ENCODE data around the gene BSG.

DNA sequence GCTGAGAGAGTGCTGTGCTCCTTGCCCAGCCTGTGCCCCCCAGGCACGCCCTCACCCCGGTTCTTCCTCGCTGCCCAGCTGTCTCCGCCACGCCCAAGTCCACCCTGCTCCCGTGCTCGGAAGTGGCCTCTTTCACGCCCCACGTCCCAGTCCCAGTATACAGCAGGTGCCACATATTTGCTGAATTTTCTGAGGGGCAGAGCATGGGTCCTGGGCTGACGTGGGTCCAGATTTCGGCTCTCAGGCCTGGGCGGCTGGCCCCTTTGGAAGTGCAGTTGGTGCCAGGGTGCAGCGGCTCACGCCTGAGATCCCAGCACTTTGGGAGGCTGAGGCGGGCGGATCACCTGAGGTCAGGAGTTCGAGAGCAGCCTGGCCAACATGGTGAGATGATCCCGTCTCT lies 20.7 kb downstream of the BSG start:
- TF ChIP-seq, protein P1, sequence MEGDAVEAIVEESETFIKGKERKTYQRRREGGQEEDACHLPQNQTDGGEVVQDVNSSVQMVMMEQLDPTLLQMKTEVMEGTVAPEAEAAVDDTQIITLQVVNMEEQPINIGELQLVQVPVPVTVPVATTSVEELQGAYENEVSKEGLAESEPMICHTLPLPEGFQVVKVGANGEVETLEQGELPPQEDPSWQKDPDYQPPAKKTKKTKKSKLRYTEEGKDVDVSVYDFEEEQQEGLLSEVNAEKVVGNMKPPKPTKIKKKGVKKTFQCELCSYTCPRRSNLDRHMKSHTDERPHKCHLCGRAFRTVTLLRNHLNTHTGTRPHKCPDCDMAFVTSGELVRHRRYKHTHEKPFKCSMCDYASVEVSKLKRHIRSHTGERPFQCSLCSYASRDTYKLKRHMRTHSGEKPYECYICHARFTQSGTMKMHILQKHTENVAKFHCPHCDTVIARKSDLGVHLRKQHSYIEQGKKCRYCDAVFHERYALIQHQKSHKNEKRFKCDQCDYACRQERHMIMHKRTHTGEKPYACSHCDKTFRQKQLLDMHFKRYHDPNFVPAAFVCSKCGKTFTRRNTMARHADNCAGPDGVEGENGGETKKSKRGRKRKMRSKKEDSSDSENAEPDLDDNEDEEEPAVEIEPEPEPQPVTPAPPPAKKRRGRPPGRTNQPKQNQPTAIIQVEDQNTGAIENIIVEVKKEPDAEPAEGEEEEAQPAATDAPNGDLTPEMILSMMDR (IDR thresholded peaks at IDR 0.05), result no peak
- no peak for TF ChIP-seq POLR2A (IDR thresholded peaks at IDR 0.05)

Data from heart left ventricle (tissue), 13 donors.